Calu3 (cell line): ENCODE results near the gene SMG1. TPM values are rescaled to one million over a fixed set of nuclear protein-coding genes. Genes with fewer than 3 reads are reported as not detected.

Source experiments
- BruUV-seq: library from RNA; stranded (reverse); fragments of 400-500 nt; replicated peaks from 2 replicates; lab custom pipeline; 2021; lab: Mats Ljungman, UMichigan
- CTCF ChIA-PET: fragments of 300-600 bp; sonication (Branson Sonifier 250); formaldehyde crosslinking; loops from one replicate; lab custom pipeline; 2022; ENCODE audit warnings: antibody characterized with exemption; lab: Charles Lee
- DNase-seq: peaks from one replicate; pipeline ENCODE4 v3.0.0; 2022
- H3K27ac Mint-ChIP-seq: one replicate; pipeline ENCODE4 v1.8.0; 2022; ENCODE audit warnings: mixed read lengths; ENCODE audit not compliant: unreplicated experiment
- H3K27me3 Mint-ChIP-seq: one replicate; pipeline ENCODE4 v1.8.0; 2022; ENCODE audit warnings: mixed read lengths; ENCODE audit not compliant: unreplicated experiment
- H3K36me3 Mint-ChIP-seq: one replicate; pipeline ENCODE4 v1.8.0; 2022; ENCODE audit warnings: mild to moderate bottlenecking, moderate library complexity, mixed read lengths; ENCODE audit not compliant: insufficient read depth, unreplicated experiment
- H3K4me1 Mint-ChIP-seq: one replicate; pipeline ENCODE4 v1.8.0; 2022; ENCODE audit warnings: mild to moderate bottlenecking, low read depth, mixed read lengths; ENCODE audit not compliant: unreplicated experiment
- H3K4me3 Mint-ChIP-seq: one replicate; pipeline ENCODE4 v1.8.0; 2022; ENCODE audit warnings: mild to moderate bottlenecking, low read depth, moderate library complexity, mixed read lengths; ENCODE audit not compliant: unreplicated experiment
- H3K9me3 Mint-ChIP-seq: one replicate; pipeline ENCODE4 v1.8.0; 2022; ENCODE audit warnings: low read depth, mixed read lengths; ENCODE audit not compliant: unreplicated experiment
- intact Hi-C: fragments of 100-400 bp; cut with micrococcal nuclease; formaldehyde crosslinking; loops from one replicate; pipeline ENCODE4 v1.10.0; 2022; ENCODE audit not compliant: unreplicated experiment
- total RNA-seq: library from RNA; stranded (reverse); gene quantifications from 2 replicates; pipeline ENCODE4 v1.2.3, GENCODE V29; 2022
- TF ChIP-seq, protein P1 (sequence below): fragments of 200-600 bp; IDR thresholded peaks from one replicate; pipeline ENCODE4 v1.8.0; 2022; ENCODE audit warnings: antibody characterized with exemption; ENCODE audit not compliant: unreplicated experiment

Gene SMG1
- total RNA-seq, 1 experiment from 2014 or later: 129 TPM

DNA sequence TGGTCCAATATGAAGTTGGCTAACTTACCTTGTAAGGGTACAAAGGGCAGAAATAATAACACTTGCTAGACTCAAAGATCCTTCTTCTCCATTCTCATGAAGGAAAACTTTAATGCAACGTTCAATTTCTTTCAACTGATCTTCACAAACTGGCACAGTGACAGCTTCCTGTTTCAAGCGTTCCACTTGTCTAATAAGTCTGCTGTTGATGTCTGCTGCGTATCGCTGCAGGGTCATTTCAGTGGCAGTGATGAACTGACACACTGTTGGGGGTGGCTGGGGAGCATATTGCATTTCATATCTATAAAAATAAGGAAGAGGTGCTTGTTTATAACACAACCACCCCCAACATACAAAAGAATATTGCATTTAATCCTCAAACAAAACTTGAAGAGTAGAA is 91.3 kb downstream of the SMG1 start:
- DNase-seq: no peak
- CTCF ChIA-PET: no interaction called here
- Mint-ChIP-seq H3K36me3 (peaks cover 72% of the 10 kb centered on the region), H3K4me3 (no peak overlapping the region), H3K27me3 (no peaks in the 10 kb centered on the region), H3K9me3 (no peaks in the 10 kb centered on the region), H3K27ac (no peak overlapping the region), H3K4me1 (no peaks in the 10 kb centered on the region)
- no TSS peak for BruUV-seq
- intact Hi-C loops: no loop called here
- TF ChIP-seq, protein P1, sequence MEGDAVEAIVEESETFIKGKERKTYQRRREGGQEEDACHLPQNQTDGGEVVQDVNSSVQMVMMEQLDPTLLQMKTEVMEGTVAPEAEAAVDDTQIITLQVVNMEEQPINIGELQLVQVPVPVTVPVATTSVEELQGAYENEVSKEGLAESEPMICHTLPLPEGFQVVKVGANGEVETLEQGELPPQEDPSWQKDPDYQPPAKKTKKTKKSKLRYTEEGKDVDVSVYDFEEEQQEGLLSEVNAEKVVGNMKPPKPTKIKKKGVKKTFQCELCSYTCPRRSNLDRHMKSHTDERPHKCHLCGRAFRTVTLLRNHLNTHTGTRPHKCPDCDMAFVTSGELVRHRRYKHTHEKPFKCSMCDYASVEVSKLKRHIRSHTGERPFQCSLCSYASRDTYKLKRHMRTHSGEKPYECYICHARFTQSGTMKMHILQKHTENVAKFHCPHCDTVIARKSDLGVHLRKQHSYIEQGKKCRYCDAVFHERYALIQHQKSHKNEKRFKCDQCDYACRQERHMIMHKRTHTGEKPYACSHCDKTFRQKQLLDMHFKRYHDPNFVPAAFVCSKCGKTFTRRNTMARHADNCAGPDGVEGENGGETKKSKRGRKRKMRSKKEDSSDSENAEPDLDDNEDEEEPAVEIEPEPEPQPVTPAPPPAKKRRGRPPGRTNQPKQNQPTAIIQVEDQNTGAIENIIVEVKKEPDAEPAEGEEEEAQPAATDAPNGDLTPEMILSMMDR: no peak

DNA sequence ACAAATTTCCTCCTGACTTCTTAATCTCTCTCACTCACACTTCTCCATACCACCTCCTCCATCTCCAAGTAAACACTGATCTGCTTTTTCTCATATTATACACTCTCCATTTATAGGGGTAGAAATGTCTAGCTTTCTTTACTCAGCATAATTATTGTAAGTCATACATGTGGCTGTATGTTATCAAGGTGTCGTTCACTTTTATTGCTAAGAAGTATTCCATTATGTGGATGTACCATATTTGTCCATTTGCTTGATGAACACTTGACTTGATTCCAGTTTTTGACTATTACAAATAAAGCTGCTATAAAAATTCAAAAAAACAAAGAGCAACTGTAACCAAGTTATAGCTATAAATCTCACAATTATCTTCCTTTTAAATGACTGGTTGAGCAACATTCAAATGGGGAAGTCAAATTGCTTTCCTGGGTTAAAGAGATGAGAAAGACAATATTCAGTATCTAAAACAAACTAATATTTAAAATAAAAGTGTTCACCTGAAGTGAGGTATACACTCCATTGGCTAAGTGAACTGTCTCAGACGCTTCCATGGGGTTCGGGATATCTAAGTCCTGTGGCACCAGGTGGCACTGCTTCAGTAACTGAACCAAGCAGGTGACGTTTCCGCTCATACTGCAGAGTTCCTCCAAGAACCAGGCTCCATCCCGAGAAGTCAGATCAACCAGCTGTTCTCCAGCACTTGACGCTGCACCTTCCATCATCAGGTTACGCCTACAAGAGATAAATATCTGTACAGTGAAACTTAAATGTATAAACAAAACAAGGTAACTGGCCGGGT is 92.3 kb downstream of the SMG1 start:
- Mint-ChIP-seq H3K9me3 (no peaks in the 10 kb centered on the region), H3K4me1 (no peaks in the 10 kb centered on the region), H3K27ac (no peak overlapping the region), H3K36me3 (peaks cover 73% of the 10 kb centered on the region), H3K27me3 (no peaks in the 10 kb centered on the region), H3K4me3 (no peak overlapping the region)
- intact Hi-C loops: no loop called here
- TF ChIP-seq, protein P1: no peak
- CTCF ChIA-PET: interaction anchor here (1.0 kb wide), 1 partner anchor 30 kb away, joined by 3 read pairs; no protein-coding TSS in a partner anchor
- DNase-seq: no peak
- no TSS peak for BruUV-seq

DNA sequence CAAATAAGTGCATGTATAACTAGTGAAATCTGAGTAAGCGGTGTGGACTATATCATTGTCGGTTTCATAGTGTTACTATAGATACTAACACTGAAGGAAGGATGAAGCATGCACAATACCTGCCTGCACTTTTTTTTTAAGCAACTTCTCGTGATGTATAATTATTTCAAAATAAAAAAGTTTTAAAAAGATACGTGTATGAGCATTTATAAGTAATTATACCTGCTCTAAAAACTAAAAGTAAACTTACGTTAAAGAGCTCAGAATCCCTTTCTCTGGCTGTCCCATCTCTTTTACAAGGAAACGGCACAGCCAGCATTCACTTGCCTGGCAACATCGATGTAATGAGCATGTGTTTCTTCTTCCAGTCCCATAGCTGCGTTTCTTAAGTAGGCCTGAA is 93.6 kb downstream of the SMG1 start:
- peaks cover 72% of the 10 kb centered on the region for H3K36me3 Mint-ChIP-seq
- no peak for DNase-seq
- H3K9me3 Mint-ChIP-seq: no peaks in the 10 kb centered on the region
- H3K27me3 Mint-ChIP-seq: no peaks in the 10 kb centered on the region
- no peaks in the 10 kb centered on the region for H3K4me1 Mint-ChIP-seq
- no peak overlapping the region for H3K27ac Mint-ChIP-seq
- no TSS peak for BruUV-seq
- TF ChIP-seq, protein P1: no peak
- H3K4me3 Mint-ChIP-seq: no peak overlapping the region
- CTCF ChIA-PET: no interaction called here
- intact Hi-C loops: no loop called here

DNA sequence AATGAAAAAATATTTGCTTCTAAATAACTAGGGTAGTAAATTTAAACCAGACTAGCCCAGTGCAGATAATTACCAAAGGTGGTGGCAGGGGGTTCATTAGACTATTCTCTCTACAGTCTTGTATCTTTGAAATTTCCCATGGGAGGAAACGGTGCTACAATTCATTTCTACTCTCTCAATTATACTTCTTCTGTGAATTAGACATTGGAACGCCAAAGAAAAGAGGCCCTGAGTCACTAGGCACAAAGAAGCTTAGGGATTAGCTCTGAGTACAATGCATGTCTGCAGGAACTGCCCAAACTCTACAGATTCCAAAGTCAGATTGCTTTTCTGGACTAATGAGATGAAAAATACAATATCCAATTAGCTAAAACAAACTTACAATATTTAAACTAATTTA is 94.2 kb downstream of the SMG1 start:
- H3K27ac Mint-ChIP-seq: no peak overlapping the region
- peaks cover 67% of the 10 kb centered on the region for H3K36me3 Mint-ChIP-seq
- intact Hi-C loops: no loop called here
- CTCF ChIA-PET: interaction anchor here (1.6 kb wide), 1 partner anchor 12 kb away, joined by 4 read pairs; no protein-coding TSS in a partner anchor
- no peak overlapping the region for H3K4me3 Mint-ChIP-seq
- DNase-seq: no peak
- no peaks in the 10 kb centered on the region for H3K9me3 Mint-ChIP-seq
- BruUV-seq: no TSS peak
- TF ChIP-seq, protein P1: no peak
- H3K4me1 Mint-ChIP-seq: no peaks in the 10 kb centered on the region
- no peaks in the 10 kb centered on the region for H3K27me3 Mint-ChIP-seq
